ENCODE measurements around the gene PDZD4.

PDZD4 gene

DNA sequence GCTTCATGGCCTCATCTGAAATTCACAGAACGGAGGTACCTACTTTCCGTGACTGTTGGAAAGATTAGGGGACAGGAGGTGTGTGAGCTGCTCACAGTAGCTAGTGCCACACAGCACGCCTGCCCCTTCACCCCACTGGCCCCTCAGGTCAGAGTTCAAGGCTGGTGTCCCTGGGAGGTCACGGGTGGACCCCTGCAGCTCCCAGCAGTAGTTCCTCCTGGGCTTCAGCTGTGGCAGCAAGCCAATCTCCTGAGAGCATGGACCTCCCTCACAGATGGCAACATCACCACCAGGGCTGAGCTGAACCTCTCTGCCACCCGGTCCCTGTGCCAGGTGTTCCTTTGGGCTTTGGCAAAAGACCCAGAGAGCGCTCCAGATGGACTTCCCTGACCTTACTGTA lies 38.0 kb downstream of the PDZD4 start:
- in situ Hi-C loops (cut with MboI; ENCODE audit: low sequenced_read_pairs), result no loop called here

- in situ Hi-C loops (cut with MboI; ENCODE audit: low sequenced_read_pairs), result no loop called here
These were observed 39.1 kb downstream of the PDZD4 start for GRCh38 chrX:153791104-153791852.

DNA sequence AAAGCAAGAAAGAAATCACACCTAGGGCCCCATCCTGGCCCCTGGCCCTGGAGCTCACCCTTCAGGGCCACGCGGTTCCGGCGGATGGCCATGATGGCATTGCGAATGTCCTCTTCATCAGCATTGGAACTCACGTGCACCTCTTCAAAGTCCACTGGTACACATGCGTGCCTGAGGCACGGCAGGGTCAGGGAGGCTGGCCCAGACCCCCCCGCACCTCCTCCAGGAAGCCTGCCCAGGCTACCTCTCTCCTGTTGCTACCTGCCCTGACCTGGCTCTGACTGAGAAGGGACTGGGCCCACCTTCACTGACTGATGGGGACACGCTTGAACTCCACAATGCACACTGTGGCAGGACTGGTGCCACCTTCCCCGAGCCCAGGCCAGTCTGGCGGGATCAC lies 40.7 kb downstream of the PDZD4 start:
- in situ Hi-C loops (cut with MboI; ENCODE audit: low sequenced_read_pairs), result no loop called here

DNA sequence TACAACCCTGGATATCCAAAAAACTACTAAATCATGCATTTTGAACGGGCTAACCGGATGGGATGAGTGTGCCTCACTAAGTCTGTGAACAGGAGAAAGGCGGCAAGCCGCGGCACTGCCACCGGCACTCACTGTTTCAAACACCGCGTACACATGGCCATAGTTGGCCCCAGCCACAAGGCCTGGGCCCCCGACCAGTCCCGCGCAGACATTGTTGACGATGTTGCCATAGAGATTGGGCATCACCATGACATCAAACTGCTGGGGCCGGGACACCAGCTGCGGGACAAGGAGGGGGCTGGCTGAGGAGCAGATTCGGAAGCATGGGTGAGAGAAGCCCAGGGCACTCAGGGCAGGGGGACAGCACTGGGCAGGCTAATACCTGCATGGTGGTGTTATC lies 43.7 kb downstream of the PDZD4 start:
- in situ Hi-C loops (cut with MboI; ENCODE audit: low sequenced_read_pairs), result no loop called here

- in situ Hi-C loops (cut with MboI; ENCODE audit: low sequenced_read_pairs), result no loop called here
These were observed 45.9 kb downstream of the PDZD4 start for GRCh38 chrX:153784325-153784967.

GRCh38 chrX:153783378-153784013 lies 46.8 kb downstream of the PDZD4 start:
- in situ Hi-C loops (cut with MboI; ENCODE audit: low sequenced_read_pairs), result no loop called here

DNA sequence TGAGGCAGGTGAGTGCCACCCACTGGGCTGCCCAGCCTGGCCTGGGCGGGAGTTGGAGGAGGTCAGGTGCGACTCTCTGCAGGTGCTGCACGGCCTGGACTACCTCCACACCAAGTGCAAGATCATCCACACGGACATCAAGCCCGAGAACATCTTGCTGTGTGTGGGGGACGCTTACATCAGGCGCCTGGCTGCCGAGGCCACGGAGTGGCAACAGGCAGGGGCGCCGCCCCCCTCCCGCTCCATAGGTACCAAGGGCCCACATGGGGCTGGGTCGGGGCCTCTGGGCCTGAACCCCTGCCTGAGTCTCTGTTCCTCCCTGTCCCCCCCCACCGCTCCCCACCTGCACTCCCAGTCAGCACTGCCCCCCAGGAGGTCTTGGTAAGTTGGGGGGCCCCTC lies 47.5 kb downstream of the PDZD4 start:
- in situ Hi-C loops (cut with MboI; ENCODE audit: low sequenced_read_pairs), result no loop called here

GRCh38 chrX:153782313-153782712 lies 48.0 kb downstream of the PDZD4 start:
- in situ Hi-C loops (cut with MboI; ENCODE audit: low sequenced_read_pairs), result no loop called here

DNA sequence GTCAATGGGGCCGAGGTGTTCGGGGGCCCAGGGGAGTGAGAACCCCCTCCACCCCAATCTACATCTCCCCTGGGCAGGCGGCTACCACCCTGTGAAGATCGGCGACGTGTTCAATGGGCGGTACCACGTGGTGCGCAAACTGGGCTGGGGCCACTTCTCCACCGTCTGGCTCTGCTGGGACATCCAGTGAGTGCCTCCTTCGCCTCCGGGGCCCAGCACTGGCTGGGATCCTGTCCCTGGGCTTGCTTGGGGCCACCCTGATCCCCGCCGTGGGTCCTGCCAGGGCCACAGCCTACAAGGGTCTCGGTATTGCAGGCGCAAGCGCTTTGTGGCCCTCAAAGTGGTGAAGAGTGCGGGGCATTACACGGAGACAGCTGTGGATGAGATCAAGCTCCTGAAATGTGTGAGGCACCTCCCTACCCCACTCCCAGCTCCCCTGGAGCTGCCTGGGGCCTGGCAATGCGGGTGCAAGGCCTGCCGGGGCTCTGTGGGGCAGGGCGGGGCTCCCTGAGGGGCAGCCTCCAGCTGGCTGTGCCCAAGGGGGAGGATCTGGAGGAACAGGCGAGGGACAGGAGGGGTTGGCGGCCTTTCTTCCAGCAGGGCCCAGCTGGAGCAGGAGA lies 48.8 kb downstream of the PDZD4 start:
- in situ Hi-C loops (cut with MboI; ENCODE audit: low sequenced_read_pairs), result no loop called here

DNA sequence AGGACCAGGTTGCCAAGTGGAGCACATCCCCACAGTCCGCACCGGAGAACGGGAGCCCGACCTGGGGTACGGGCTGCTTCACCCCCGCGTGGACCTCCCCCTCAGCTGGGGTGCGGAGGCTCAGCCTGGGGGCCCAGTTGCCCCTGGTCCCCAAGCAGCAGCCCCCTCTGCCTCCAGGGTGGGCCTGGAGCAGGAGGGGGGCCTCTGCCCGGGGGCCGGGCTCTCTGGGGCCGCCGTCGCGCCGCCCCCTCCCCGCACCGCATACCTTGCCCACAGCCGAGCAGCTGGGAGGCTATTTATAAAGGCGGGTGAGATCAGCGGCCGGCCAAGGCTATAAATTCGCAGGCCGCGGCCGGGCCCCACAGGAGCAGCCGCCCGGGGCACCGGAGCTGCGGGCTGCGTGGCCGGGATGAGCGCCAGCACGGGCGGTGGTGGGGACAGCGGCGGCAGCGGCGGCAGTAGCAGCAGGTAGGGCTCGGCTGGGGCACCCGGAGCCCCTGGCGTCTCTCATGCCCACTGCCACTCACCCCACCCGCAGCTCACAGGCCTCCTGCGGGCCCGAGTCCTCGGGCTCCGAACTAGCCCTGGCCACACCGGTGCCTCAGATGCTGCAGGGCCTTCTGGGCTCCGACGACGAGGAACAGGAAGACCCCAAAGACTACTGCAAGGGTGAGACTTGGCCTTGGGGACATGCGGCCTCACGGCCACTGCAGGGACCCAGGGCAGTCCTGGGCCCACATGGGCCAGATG lies 49.5 kb downstream of the PDZD4 start, which contains the start of gene SRPK3:
SRPK3 (plus strand) TSS at position 364 of the 750 bp plus-strand sequence; CDS start at position 410, 46 bp downstream.
- in situ Hi-C loops (cut with MboI; ENCODE audit: low sequenced_read_pairs), result no loop called here

GRCh38 chrX:153779891-153780677 lies 50.3 kb downstream of the PDZD4 start:
- in situ Hi-C loops (cut with MboI; ENCODE audit: low sequenced_read_pairs), result no loop called here

DNA sequence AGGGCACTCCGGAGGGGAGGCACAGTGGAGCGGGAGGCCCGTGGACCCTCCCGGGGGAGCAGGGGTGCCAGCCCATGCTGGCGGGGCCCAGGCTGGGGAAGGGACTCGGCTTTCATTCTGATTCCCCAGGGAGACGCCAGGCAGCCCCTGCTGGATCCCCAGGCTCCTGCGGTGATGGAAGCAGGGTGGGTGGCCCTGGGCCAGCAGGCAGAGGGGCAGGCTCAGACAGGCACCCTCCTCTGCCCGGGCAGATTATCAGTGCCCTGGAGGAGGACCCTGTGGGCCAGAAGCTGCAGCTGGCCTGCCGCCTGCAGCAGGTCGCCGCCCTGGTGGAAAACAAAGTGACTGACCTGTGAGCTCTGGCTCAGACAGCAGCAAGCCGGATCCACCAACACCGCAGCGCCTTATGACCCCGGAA lies 51.7 kb downstream of the PDZD4 start:
- in situ Hi-C loops (cut with MboI; ENCODE audit: low sequenced_read_pairs), result no loop called here

DNA sequence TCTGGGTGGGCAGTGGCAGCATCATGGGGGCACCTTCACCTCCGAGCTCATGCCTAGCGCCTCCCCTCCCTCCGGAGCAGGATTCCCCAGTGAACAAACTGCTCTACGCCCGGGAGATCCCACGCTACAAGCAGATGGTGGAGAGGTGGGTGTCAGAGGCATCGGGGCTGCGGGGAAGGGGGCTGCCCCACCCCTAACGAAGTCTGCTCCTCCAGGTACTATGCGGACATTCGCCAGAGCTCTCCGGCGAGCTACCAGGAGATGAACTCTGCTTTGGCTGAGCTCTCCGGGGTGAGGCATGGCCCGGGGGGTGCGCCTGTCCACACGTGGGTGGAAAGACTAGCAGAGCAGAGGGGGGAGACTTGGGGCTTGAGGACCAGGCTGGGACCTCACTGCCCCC lies 52.2 kb downstream of the PDZD4 start:
- in situ Hi-C loops (cut with MboI; ENCODE audit: low sequenced_read_pairs), result no loop called here

- in situ Hi-C loops (cut with MboI; ENCODE audit: low sequenced_read_pairs), result no loop called here
These were observed 52.9 kb downstream of the PDZD4 start for GRCh38 chrX:153777261-153778090.

- in situ Hi-C loops (cut with MboI; ENCODE audit: low sequenced_read_pairs), result no loop called here
These were observed 53.7 kb downstream of the PDZD4 start for GRCh38 chrX:153776611-153777045.

DNA sequence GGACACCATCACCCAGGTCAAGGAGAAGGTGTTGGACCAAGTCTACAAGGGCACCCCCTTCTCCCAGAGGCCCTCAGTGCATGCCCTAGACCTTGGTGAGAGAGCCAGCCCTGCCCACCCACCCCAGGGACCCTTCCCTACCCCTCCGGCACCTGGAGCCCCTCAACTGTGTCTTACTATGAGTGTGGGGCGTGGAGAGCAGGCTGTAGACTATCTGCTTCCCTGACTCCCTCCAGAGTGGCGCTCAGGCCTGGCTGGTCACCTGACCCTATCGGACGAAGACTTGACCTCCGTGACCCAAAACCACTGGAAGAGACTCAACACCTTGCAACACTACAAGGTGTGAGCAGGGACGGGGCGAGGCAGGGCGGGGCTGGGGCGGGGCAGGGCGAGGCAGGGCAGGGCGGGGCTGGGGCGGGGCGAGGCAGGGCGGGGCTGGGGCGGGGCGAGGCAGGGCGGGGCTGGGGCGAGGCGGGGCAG lies 54.2 kb downstream of the PDZD4 start:
- in situ Hi-C loops (cut with MboI; ENCODE audit: low sequenced_read_pairs), result no loop called here

GRCh38 chrX:153775293-153776119 lies 54.8 kb downstream of the PDZD4 start:
- in situ Hi-C loops (cut with MboI; ENCODE audit: low sequenced_read_pairs), result no loop called here

Data from HL-60/S4 treated with phorbol 12-myristate 13-acetate at 8.2 ng/mL for 4 days and 3 days (cell line).